ENCODE results near the gene CARD10. TPM values are rescaled to one million over a fixed set of nuclear protein-coding genes. Genes with fewer than 3 reads are reported as not detected.

The CARD10 gene
- total RNA-seq, 2 donors from 2014 or later = 7.7 to 9.2 TPM

DNA sequence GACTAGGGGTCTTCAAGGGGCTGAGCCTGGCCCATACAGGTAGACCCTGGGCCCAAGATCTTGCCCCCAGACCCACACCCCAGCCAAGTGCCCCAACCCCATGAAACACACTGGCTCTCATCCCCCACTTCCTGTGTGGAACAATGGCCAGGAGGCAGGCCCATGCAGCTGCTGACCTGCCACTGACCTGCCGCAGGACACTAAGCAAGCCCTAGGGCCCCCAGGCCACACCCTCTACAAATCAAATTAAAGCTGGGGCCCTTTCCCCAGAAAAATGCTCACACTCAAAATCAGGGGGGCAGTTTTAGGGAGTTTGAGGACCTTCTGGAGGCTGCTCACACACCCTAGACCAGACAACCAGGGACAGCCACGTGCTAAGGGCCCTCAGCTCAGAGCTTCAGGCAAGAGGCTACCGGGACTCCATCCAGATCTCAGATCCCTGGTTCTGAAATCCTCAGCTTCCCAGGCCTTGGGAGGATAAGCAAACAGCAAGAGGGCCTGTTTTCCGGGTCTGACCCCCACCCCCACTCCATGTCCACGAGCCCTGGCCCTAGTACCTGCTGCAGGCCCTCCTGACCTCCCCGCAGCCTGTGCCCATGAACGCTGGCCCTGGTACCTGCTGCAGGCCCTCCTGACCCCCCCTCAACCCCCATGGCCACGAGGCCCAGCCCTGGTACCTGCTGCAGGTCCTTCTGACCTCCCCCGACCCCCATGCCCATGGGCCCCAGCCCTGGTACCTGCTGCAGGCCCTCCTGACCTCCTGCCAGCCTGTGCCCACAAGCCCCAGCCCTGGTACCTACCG is 10.0 kb downstream of the CARD10 start:
- DNase-seq (peak; percentile 53), ATAC-seq (peak; percentile 39)
- intact Hi-C loops (cut with DNase I) = no loop called here

DNA sequence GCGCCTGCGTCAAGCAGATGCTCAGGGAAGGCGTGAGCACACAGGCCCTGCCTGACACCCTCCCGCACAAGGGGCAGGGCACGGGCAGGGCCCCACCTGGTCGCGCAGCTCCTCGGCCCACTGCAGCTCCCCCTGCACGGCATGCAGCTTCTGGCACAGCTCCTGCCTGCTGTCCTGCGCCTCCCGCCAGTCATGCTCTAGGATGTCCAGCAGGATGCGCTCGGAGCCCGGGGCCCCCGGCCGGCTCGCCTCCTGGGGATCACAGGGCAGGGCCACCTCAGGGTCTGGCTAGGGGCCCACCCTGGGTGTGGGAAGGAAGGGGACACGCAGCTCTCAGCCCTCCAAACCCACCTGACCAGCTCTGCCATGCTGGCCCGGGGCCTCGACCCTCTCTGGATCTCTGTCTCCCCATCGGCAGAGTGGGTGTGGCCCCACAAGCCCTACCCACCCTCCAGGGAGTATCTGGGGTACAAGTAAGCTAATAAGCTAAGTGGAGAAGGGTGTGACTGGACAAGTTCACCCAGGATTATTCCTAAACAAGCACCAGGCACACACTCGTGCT is 10.7 kb downstream of the CARD10 start:
- DNase-seq (peak; percentile 62), ATAC-seq (peak in 1 of 2 donors; percentile 29)
- intact Hi-C loops (cut with DNase I) = no loop called here

DNA sequence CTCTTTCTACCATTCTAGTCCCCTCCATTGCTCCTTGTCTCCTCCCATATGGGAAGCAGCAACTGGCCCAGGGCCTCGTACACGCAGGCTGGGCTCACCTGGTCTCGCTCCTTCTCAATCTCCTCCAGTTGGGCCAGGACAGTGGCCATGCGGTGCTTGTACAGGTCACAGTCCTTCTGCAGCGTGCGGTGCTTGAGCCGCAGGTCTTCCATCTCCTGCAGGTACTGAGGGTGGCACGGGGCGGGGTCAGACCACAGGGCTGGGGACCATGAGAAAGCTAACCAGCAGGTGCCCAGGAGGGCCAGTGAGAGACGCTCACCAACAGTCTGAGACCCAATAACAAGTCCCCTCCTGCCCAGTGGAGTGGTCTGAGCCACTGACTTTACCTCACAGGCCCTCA is 11.5 kb downstream of the CARD10 start:
- ATAC-seq = no peak
- no peak for DNase-seq
- intact Hi-C loops (cut with DNase I) = no loop called here

- intact Hi-C loops (cut with DNase I) = no loop called here
Observed at GRCh38 chr22:37505989-37506388, 13.2 kb downstream of the CARD10 start.

DNA sequence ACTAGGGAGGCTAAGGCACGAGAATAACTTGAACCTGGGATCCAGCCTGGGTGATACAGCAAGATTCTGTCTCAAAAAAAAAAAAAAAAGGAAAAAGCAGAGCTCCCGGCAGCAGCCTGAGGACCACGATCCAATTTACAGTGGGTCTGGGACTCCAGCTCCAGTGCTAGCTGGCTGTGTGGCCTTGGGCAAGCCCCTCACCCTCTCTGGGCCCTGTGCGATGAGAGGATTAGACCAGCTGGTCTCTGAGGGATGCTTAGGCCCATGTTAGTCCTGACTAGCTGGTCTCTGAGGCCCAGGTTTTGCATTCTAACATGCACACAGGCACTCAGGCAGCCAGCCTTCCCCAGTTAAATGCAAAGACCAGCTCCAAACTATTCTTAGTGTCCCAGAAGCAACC is 13.7 kb downstream of the CARD10 start:
- DNase-seq = no peak
- intact Hi-C loops (cut with DNase I) = no loop called here
- no peak for ATAC-seq

More at GRCh38 chr22:37505989-37506388, 13.2 kb downstream of the CARD10 start:
- no peak for ATAC-seq
- no peak for DNase-seq

- intact Hi-C loops (cut with DNase I) = no loop called here
- DNase-seq = no peak
- ATAC-seq = no peak
Observed at GRCh38 chr22:37504964-37505363, 14.3 kb downstream of the CARD10 start.

DNA sequence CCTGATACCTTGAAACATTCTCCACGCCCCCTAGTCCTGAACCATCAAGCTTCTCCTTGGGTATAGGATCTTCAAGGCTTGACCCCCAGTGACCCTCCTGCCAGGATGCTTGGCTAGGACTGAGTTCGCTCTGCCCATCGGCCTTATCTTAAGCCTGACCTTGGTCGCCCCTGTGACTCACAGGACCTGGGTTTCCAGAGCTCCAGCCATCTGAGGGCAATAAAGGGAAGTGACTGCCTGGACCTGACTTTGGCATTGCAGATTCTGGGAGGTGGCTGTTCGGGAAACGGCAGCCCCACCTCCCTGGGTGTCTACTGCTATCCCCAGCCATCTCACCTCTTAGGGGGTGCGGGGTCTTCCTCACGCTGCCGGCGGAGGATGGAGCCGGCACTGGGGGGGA is 15.4 kb downstream of the CARD10 start:
- DNase-seq (peak; percentile 60), ATAC-seq (no peak)
- intact Hi-C loops (cut with DNase I) = no loop called here

DNA sequence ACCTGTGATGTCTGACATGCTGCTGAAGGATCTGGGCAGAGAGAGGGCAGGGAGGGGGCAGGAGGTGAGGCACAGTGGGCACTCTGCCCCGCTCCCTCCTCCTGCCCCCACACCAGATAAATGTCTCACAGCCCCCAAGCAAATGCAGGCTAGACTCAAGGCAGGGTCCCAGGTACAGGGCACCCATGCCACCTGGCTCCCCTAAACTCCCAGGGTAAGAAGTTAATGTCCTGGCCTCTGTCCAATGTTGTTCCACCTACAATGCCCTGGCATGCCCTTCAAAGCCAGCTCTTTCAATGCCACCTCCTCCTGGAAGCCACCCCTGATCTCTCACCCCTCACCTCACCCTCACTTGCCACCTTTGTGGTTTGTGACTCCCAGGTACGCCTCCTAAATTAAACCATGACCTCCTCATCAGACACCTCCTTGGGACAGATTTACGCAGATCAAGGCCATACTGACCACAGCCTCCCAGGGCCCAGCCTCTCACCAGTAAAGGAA is 16.0 kb downstream of the CARD10 start:
- DNase-seq = no peak

DNA sequence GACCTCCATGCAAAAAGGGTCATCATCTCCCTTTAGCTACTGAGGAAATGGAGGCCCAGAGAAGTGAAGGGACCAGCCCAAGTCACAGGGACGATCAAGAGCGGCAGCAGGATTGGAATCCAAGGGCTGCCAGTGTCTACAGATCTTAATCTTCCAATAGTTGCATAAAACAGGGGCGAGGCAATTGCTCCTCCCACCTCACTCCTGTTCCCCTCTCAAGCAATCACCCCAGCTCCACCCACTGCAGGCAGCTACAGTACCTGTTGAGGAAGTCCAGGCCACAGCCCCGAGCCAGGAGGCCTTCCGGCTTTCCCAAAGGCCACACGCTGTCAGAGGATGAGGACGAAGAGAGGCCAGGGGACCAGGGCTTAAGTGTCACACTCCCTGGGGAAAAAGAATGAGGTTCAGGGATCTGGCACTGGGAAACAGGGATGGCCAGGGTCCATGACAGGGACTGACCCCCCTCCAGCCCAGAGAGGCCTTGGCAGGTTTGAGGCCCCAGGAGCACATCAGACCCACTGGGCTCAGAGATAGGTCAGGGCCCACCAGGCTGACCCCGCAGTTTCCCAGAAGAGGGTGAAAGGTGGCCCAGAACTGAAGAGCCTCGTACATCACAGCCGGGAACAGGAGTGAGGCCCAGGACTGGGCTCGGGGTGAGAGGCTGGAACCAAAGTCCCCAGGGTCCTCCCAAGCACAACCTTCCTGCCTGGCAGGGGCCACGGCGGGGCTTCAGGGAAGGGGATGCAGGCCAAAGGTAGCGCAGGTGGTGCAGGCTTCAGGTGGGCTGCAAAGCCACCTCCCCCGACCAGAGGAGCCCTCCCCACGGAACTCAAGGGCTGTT is 16.7 kb downstream of the CARD10 start:
- intact Hi-C loops (cut with DNase I) = no loop called here
- peak in 1 of 2 donors; percentile 9 for ATAC-seq
- no peak for DNase-seq

More for the DNA sequence above, 16.0 kb downstream of the CARD10 start:
- intact Hi-C loops (cut with DNase I) = no loop called here
- ATAC-seq = no peak

DNA sequence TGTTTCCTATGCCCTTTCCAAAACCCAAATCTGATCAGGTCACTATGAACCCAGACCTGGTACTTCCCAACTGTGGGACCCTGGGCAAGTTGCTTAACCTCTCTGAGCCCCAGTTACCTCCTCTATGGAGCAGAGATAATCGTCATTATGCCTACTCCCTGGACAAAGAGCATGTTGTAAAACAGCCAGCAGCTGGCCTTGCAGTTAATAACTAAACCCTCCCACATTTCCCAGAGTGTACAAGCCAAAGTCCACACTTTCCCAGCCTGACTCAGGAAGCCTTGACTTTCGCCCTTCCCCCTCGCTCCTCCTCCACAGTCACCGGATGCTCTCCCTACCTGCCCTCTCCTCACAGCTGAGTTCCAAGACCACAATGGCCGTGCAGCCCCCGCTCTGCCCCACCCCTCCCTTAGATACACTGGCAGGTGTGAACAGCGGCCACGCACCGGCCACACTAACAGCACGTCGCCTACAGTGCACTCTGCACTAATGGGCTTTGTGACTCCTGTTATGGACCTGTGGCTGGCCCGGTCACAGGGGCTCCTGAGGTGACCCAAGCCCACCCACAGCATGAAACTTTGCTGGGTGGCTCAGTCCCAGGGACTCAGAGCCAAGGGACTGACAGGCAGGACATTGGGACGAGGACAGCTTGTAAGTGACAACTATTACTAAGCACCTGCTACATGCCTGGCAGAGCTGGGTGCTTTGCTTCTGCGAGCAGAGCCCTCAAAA is 17.4 kb downstream of the CARD10 start:
- peak; percentile 76 for DNase-seq
- intact Hi-C loops (cut with DNase I) = no loop called here
- peak; percentile 77 to 81 for ATAC-seq

DNA sequence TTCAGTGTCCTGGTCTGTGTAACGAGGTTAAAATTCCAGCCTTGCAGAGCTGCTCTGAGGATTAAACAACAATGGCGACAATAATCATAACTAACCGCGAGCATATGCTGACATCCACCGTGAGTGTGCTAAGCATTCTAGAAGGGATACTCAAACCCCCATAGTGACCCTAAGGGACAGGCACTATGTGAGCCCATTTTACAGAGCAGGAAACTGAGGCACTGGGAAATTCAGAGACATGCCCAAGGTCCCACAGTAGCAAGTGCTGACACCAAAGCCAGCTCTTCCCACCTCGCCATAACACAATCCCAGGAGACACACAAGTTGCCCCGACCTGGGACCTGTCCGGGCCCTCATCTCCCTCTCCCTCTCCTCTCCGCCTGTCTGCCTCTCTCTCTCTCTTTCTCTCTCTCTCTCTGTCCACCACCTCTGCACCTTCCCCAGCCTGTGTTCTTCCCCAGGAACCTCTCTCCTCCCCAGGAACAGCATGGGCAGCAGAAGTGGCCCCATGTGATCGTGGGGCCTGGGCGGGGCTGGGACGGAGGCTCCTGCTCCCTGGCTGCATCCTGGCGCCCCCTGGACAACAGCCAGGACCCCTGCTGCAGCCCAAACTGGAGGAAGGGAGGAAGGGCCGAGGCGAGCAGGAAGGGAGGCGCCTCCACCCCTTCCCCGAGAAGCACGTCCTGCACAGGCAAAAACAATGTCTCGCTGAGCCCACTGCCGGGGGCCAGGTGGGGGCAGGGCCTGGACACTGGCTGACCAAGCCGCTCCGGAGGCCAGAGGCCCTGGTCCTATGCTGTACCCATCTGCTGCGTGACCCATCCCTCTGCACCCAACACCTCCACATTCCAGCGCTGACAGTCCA is 18.2 kb downstream of the CARD10 start:
- ATAC-seq (peak; percentile 42 to 44), DNase-seq (peak; percentile 79)
- intact Hi-C loops (cut with DNase I) = no loop called here

DNA sequence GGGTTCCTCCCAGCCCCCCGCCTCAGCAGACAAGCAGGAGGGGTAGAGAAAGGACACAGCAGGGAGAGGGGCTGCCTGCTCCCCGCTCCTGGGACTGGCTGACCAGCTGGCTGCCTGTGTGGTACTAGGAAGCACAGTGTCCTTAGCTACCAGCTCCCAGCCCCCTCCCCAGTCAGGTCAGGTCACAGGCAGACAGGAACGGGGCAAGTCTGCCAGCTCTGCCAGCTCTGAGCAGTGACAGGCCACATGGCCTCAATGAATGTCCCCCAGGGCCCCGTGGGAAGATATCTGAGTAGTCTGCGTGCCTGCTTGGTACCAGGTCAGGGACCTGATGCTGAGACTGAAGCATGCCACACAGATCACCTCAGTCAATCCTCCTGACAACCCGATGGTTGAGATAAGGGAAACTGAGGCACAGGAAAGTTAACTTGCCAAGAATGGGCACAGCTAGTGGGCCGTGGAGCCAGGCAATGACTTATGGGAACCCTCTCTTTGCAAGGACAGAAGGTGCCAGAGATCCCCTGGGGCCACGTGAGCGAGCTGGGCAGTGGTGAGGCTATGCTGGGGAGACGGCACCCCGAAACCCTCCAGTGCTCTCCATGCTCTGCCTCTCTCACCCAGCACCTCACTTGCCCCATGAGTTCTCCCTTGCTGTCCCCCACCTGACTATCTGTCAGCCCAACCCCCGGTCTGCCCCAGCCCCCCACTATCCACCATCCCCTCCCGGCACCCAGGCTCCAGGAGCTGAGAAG is 19.2 kb downstream of the CARD10 start:
- intact Hi-C loops (cut with DNase I) = no loop called here

DNA sequence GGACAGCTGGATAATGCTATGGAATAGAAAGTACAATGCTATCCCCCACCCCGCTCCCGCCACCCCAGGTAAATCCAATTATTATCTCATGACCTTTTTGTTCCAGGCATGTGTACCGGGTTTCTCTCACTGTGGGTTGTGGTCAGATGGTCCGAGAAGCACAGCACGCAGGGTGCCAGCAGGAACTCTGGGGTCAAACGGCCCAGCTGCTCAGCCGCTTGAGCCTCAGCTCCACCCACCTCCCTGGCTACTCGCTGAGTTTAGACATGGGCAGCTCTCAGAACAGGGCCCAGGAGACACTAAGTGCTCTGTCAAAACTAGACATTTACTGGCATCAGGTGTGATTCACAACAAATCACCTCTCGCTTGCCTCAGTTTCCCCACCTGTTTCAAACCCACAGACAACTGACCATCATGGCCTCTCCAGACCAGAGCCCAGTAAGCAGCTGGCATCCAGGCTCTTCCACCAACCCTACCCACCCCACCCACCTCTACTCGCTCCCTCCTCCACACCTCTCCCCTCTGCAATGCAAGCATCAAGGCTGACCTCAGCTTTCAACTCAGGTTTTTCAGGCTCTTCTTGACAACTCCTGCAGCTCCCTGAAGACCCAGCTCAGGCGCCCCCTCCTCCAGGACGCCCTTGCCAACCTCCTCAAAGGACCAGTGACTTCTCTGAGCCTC is 20.0 kb downstream of the CARD10 start:
- ATAC-seq (no peak), DNase-seq (no peak)
- intact Hi-C loops (cut with DNase I) = no loop called here

More for the DNA sequence above, 19.2 kb downstream of the CARD10 start:
- no peak for DNase-seq
- ATAC-seq = no peak

DNA sequence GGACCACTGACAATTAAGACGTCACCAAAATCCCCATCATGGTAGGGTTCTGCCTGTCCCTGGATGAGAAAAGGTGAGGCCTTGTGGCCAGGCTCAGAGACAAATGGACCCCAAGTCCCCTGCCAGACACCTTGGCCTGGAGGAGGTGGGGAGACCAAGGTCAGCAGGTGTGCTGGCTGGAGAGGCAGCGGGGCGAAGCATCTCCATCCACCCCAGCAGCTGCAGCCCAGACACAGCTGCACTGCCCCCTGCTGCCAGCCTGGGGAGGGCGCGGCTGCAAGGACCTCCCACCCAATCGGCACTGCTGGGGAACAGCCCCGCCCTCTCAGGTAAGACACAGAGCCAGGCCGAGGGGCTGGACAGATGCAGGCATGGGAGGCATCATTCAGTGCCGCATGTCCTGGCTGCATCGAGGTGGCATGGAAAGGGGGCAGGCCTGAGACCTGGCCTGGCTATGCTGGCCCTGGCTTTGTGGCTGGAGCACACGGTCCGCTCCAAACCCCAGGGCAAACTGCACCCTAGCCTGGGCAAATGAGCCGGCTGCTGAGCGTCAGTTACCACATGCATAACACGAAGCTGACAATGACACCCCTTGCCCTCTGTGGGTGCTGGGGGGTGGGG is 20.8 kb downstream of the CARD10 start:
- DNase-seq (no peak), ATAC-seq (no peak)
- intact Hi-C loops (cut with DNase I) = no loop called here

DNA sequence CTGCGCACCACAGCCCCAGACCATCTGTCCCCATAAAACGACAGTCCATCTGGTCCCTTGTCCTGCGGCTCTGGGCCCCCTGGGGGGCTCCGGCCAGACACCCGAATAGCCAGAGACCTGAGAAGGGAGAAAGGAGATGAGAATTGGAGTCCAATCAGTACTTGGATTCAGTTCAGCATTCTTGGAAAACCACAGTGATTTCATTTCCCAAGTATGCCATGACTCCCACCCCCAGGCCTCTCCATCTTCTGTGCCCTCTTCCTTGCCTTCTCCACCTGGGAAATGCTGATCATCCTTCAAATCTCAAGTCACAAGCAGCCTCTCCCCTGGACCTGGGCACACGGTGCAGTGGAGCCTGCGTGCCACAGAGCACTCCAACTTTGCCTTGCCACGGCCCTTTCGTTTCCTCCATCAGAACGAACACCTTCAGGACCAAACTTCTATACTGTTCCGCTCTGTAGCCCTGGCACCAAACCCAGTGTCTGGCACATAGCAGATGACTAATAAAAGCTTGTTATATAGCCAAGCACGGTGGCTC is 22.1 kb downstream of the CARD10 start:
- ATAC-seq = peak in 1 of 2 donors; percentile 4
- intact Hi-C loops (cut with DNase I) = no loop called here
- no peak for DNase-seq

GRCh38 chr22:37496651-37497050 is 22.6 kb downstream of the CARD10 start:
- ATAC-seq (peak in 1 of 2 donors; percentile 47), DNase-seq (no peak)
- intact Hi-C loops (cut with DNase I) = no loop called here
